ENCODE measurements around the gene NRARP.

Gene NRARP

DNA sequence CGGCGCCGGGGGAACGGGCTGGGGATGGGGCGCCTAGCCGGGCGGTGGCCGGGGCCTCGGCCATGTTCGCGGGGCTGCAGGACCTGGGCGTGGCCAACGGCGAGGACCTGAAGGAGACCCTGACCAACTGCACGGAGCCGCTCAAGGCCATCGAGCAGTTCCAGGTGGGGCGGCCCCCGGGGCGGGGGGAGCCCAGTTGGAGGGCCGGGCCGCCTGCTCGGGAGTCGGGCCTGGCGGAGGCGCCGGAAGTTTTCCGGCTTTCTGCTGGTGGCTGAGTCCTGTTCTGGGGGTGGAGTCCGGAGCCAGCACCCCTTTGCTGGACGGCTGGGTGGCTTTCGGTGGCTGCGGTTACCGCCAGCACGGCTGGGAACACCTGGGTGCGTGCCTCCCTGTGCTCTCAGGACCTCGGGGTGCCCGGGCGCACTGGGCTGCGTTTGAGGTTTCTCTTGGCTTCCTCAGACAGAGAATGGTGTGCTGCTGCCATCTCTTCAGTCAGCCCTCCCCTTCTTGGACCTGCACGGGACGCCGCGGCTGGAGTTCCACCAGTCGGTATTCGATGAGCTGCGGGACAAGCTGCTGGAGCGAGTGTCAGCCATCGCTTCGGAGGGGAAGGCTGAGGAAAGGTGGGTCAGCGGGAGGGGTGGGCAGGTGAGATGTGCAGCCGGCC lies 46.5 kb downstream of the NRARP start:
- DNase-seq: peak; percentile 77

DNA sequence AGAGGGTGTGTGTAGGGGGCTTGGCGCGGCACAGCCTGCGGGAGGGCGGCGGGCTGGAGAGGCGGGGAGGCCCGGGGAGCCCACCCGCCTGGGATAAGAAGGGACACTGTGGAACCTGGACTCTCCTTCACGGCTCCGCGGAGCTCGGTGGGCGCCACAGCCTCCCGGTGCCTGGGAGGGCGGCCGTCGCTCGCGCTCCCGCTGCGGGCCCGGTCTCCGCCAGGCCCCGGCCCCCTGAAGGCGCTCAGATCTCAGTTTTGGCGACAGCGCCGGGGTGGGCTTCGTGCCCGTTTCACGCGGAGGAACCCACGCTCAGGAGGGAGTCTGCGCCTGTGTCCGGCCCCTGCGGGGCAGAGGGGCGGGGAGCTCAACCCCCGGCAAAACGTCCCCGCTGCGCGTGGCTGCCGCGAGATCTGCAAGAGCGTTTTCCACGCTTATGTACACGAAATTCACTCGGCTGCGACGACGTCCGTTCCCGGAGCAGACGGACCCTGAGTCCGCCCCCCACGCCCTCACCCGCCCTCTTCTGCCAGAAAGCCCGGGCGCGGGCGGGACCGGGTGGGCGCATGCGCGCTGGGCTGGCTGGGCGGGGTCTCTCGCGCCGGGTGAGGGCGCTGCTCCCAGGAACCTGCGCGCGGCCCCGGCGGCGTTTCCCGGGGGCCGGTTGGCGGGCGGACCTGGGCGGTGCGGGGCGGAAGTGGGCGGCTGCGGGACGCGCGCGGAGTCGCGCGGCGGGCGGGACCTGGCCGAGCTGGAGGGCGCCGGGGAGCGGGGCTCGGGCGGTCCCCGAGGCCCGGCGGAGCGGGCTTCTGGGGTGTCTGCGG lies 47.2 kb downstream of the NRARP start, which contains the start of gene NELFB:
TSS of gene NELFB (plus strand) at position 704 of the 824 bp plus-strand sequence.
- DNase-seq: peak; percentile 100

DNA sequence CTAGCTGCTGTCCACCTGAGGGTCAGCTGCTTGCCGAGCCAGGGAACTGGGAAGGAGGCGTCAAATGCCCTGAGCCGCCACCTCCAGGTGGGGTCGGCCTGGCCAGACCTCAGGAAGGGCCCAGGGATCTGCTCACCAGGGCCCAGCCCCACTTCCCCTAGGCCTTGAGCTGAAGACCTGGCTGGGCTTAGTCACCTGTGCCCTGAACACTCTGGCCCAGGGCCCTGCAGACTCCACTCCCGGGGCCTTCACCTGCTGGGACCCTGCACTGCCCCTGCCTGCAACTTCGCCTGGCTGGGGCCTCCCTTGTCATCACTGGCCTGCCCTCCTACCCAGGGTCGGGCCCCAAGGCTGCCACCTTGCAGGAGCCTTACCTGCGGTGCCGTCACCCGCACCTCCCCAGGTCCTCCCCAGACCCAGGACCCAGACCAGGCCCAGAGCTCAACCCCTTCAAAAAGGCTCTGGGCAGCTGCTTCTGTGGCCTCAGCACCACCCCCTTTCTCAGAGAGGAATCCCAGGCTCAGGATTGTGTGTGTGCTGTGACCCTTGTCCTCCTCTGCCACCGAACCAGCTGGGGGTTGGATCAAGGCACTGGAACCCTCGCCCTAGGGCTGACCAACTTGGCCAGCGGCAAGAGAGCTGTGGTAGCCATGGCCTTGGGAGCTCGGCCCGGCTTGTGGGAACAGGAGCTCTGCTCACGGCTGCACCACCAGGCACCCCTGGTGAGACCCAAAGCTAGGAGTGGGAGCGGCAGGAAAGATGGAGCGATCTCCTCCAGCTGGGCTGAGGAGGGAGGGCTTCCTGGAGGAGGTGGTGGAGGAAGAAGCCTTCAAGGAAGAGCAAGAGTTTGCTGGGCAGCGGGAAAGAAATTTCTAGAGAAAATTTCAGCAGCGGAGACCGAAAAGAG lies 48.1 kb downstream of the NRARP start:
- DNase-seq: no peak

DNA sequence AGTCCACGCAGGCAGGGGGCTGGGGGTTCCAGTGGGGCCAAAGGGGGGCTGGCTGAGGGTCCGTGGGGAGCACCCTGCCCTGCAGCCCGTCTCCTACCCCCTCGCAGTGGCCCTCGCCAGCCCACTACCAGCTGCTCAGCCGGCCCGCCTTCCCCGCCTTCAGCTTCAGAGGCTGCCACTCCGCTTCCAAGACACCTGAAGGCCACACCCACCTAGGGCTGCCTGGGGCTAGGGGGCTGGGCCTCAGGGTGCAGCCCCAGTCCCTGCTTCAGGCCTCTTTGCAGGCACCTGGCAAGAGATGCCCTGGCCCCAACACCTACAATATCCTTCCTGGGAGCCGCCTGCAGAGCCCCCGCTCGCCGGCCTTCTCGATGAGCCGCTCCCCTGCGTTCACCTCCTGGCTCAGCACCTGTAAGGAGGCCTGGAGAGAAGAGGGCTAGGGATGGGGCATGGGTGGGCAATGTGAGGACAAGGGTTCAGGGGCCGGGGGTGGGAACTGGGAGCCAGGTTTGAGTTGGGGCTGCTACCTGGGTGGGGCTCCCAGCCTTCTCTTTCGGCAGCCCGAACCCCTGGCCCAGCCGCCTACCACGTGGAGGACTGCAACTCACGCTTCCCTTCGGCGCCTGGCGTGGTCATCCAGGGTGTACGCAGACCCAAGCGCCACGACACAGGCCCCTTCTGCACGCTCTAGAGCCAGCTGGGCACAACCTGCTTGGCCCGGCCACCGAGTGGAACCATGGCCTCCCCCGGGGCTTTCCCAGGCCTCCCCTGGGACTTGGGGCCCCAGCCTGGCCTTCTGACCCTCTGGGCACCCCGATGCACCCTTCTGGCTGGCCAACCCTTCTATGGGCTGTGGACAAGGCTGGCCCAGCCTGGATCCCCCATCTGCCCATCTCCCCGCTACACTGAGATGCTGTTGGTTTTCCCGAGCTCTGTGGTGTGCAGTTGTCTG lies 49.2 kb downstream of the NRARP start:
- no peak for DNase-seq

DNA sequence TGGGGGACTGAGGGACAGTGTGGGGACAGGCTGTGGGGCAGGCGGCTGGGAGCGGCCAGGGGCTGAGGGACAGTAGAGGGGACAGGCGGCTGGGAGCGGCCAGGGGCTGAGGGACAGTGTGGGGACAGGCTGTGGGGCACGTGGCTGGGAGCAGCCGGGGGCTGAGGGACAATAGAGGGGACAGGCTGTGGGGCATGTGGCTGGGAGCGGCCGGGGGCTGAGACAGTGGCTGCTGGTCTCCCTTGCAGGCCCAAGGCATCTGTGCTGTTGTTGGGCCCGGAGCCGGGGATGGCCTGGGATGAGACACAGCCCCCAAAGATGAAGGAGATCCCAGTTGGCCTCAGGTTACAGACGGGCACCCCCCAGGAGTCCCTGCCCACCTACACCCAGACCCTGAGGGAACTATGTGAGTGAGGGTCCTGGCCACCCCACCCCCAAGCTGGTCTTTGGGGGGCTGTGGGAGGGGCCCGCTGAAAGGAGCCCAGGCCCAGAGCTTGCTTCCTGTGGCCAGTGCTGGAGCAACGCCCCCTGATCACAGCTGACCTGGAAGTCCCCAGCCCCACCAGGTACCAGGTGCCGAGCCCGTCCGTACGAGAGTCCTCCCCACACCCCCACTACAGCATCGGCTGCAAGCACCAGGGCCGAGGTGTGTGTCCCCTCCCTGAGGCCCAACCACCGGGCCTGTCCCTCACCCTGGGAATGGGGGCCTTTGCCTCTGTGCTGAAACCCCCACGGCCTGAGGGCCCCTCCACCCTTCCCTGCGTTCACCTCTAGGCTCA lies 50.4 kb downstream of the NRARP start:
- DNase-seq: no peak

- DNase-seq: no peak
These were observed 50.9 kb downstream of the NRARP start, which contains the start of gene STPG3 for GRCh38 chr9:137251194-137251461. STPG3 (plus strand) TSS chr9:137251286; CDS start chr9:137251287, 1 bp downstream.

GRCh38 chr9:137250329-137251193 lies 51.5 kb downstream of the NRARP start:
- no peak for DNase-seq
